Natural killer cell treated with Interleukin-12 subunit alpha and Interleukin-12 subunit beta and Interleukin-15 and Interleukin-18, amount 100 ng/mL, for 72 hours (primary cell): ENCODE data around the gene SEMA3B. TPM values are rescaled to one million over a fixed set of nuclear protein-coding genes. Genes with fewer than 3 reads are reported as not detected.

Source experiments
- ATAC-seq, 2 donors: fragments of 150-1000 bp; cut with Tn5 transposase in 1 of 2; sonication (Bioruptor Pico), chemical (Tn5 transposase) in 1 of 2; 2 replicates each; pipeline ENCODE4 v1.10.0; 2021
- DNase-seq: peaks from one replicate; pipeline ENCODE4 v3.0.0; 2022; ENCODE audit warnings: low spot score
- H3K27ac Mint-ChIP-seq, 2 donors: 1 replicate in 1 of 2; 2 replicates in 1 of 2; pipeline ENCODE4 v1.8.0; 2022; ENCODE audit warnings: mixed read lengths in 2 of 2, mild to moderate bottlenecking in 1 of 2, moderate library complexity in 1 of 2
- H3K27me3 Mint-ChIP-seq, 2 donors: 1 replicate in 1 of 2; 2 replicates in 1 of 2; pipeline ENCODE4 v1.8.0; 2022; ENCODE audit warnings: mixed read lengths in 2 of 2
- H3K36me3 Mint-ChIP-seq: one replicate; pipeline ENCODE4 v1.8.0; 2022; ENCODE audit warnings: mixed read lengths
- H3K4me1 Mint-ChIP-seq, 2 donors: 1 replicate in 1 of 2; 2 replicates in 1 of 2; pipeline ENCODE4 v1.8.0; 2022; ENCODE audit warnings: low read depth in 2 of 2, mixed read lengths in 2 of 2, mild to moderate bottlenecking in 1 of 2
- H3K4me3 Mint-ChIP-seq: one replicate; pipeline ENCODE4 v1.8.0; 2022; ENCODE audit warnings: mixed read lengths
- H3K9me3 Mint-ChIP-seq: 2 replicates; pipeline ENCODE4 v1.8.0; 2022; ENCODE audit warnings: mixed read lengths
- total RNA-seq, 2 donors: library from RNA; stranded (reverse); gene quantifications; one replicate each; pipeline ENCODE4 v1.2.3, GENCODE V29; 2022

The SEMA3B gene
- total RNA-seq, 2 donors from 2014 or later, result 0.89 to 1.2 TPM

DNA sequence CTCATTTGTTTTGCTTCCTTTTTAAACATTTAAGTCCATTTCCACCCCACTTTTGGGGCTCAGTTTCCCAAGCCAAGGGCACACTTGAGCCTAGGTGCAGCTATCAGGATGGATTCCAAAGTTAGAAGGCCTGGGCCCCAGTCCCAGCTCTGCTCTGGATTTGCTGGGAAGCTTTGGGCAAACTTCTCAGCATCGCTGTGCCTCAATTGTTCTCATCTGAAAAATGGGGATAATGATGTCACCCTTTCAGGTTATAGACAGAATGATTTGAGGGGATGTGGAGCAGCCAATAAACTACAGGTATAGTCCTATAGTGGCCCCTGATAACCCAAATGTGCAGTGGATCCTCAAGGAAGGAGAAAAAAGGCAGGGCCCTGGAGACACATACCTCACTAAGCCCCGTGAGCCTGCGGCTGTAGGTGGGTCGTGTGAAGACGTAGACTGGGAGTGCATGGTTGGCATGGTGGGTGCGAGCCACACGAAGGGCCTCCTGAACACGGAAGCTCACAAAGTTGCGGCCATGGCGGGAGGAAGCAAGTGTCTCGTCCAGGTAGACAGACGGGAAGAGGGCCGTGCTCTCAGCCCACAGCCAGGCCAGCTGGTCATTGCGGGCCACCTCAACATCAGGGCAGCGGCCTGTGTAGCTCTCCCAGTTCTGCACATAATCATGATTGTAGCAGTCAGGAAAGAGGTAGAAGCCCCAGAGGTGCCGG lies 50.4 kb downstream of the SEMA3B start:
- H3K36me3 Mint-ChIP-seq, result no peaks in the 10 kb centered on the region
- ATAC-seq, result no peak
- peak overlapping the region; percentile 79 for H3K4me3 Mint-ChIP-seq
- peak; percentile 53 for DNase-seq
- peak overlapping the region in 1 of 2 donors; percentile 31 for H3K27ac Mint-ChIP-seq
- no peaks in the 10 kb centered on the region for H3K9me3 Mint-ChIP-seq
- H3K27me3 Mint-ChIP-seq, result no peaks in the 10 kb centered on the region
- peaks cover 22 to 34% of the 10 kb centered on the region in 2 donors for H3K4me1 Mint-ChIP-seq

DNA sequence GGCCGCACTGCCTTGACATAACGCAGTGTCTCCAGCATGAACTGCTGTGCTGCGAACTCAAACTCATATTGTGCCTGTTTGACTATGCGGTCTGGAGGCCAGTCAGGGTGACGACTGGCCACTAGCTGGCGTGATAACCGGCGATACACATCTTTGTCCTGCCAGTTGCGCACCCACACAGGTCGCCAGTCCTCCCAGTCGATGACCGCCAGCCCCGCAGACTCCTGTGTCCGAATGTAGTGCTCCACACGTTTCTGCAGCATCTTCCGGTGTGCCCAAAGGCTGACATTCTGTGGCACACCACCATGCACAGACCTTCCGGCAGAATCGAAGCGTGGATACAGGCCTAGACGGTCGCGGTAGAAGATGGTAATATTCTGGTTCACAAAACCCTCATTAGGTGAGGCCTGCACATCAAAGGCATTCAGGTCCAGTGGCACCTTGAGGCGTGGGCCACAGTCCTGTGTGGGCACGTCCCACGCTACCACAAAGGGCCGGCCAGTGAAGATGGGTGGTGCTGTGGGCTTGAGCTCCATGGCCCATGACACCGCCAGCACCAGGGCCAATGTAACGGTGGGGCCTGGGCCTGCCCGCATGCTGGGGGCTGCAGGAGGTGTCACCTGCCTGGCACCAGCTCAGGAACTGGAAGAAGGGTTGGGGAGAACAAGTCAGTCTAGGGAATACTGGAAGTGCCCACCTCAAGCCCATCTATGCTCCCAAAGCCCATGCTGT lies 51.1 kb downstream of the SEMA3B start:
- H3K4me1 Mint-ChIP-seq, result peaks cover 22 to 41% of the 10 kb centered on the region in 2 donors
- H3K27me3 Mint-ChIP-seq, result no peaks in the 10 kb centered on the region
- H3K4me3 Mint-ChIP-seq, result peak overlapping the region; percentile 79
- no peaks in the 10 kb centered on the region for H3K36me3 Mint-ChIP-seq
- no peaks in the 10 kb centered on the region for H3K9me3 Mint-ChIP-seq
- peak; percentile 52 for DNase-seq
- peak overlapping the region; percentile 50 to 87 for H3K27ac Mint-ChIP-seq
- no peak for ATAC-seq

DNA sequence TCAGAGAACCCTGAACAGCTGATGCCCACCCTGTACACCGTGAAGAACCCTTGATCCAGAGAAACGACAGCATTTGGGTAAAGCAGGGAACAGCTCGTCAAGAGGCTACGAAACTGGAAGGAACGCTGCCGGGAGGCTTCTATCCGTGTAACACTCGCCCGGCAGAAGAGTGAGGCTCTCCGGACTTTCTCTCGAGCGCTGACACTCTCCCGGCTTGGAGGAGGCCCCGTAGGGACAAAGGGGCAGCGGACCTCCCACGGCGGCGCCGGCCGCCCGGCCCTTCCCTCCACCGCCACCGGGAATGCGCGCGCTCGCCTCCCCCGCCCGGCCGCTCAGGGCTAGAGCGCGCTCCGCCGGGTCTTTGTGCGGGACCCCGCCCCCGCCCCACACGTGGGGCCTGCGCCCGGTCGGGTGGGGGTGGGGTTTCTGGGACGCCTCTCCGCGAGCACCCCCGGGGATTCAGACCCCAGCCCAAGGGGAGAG lies 51.9 kb downstream of the SEMA3B start:
- Mint-ChIP-seq H3K27me3 (no peaks in the 10 kb centered on the region), H3K9me3 (no peaks in the 10 kb centered on the region), H3K27ac (peak overlapping the region; percentile 84 to 87), H3K36me3 (no peaks in the 10 kb centered on the region), H3K4me3 (peak overlapping the region; percentile 79), H3K4me1 (peaks cover 22 to 37% of the 10 kb centered on the region in 2 donors)
- peak; percentile 80 for DNase-seq
- ATAC-seq, result peak; percentile 75 to 83

- no peaks in the 10 kb centered on the region for H3K36me3 Mint-ChIP-seq
- H3K4me1 Mint-ChIP-seq, result peaks cover 18 to 34% of the 10 kb centered on the region in 2 donors
- no peaks in the 10 kb centered on the region for H3K9me3 Mint-ChIP-seq
- peak overlapping the region; percentile 84 to 90 for H3K27ac Mint-ChIP-seq
- H3K4me3 Mint-ChIP-seq, result peak overlapping the region; percentile 75
- ATAC-seq (peak; percentile 90 to 92), DNase-seq (peak; percentile 91)
- H3K27me3 Mint-ChIP-seq, result no peaks in the 10 kb centered on the region
These were observed 52.6 kb downstream of the SEMA3B start for GRCh38 chr3:50321336-50322114.

- ATAC-seq (no peak), DNase-seq (no peak)
- Mint-ChIP-seq H3K9me3 (no peaks in the 10 kb centered on the region), H3K36me3 (no peaks in the 10 kb centered on the region), H3K4me3 (no peak overlapping the region), H3K27me3 (no peaks in the 10 kb centered on the region), H3K4me1 (peaks cover 15 to 33% of the 10 kb centered on the region in 2 donors), H3K27ac (no peak overlapping the region)
These were observed 53.1 kb downstream of the SEMA3B start for GRCh38 chr3:50322115-50322385.

DNA sequence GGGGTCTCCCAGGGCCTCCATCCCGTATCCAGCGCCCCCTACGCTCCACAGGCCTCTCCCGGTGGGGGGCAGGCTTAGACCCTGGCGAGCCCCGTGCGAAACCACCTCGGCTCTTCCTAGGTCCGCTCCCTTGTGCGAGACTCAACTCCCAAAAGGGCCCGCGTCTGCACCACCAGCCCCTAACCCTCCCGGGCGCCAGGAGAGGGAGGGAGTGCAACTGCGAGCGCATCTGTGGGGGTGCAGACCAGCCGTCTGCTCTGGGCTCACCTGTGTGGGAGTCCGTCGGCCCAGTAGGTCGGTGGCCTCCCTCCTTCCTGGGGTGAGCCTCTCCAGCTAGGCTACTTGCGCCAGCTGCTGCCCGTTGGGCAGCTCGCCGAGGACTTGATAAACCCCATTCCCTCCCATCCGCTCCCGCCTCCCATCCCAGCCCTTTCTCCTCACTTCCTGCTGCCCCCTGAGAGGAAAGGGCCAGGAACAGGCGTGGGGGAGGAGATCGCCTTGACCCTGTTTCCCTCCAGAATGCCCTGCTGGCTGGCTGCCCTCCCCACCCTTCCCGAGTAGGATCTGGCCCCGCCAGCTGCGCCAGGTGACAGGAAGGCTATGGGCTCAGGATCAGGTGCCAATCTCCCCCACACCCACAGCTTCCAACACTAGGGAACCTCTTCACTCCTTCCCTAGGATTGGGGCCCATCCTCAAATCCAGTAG lies 53.6 kb downstream of the SEMA3B start, which contains the start of gene HYAL2:
HYAL2 (minus strand) TSS at position 360 of the 706 bp plus-strand sequence. CDS start 2,256 bp downstream, outside the sequence.
- H3K27me3 Mint-ChIP-seq, result no peaks in the 10 kb centered on the region
- H3K9me3 Mint-ChIP-seq, result no peaks in the 10 kb centered on the region
- peak within 1 kb of the TSS; percentile 84 to 90 for H3K27ac Mint-ChIP-seq
- no peaks in the 10 kb centered on the region for H3K36me3 Mint-ChIP-seq
- peaks cover 15 to 33% of the 10 kb centered on the region in 2 donors for H3K4me1 Mint-ChIP-seq
- H3K4me3 Mint-ChIP-seq, result peak within 1 kb of the TSS; percentile 75
- ATAC-seq (no peak), DNase-seq (no peak)

- H3K27ac Mint-ChIP-seq, result peak overlapping the region in 1 of 2 donors; percentile 63
- DNase-seq, result no peak
- no peaks in the 10 kb centered on the region for H3K9me3 Mint-ChIP-seq
- H3K36me3 Mint-ChIP-seq, result no peaks in the 10 kb centered on the region
- no peaks in the 10 kb centered on the region for H3K27me3 Mint-ChIP-seq
- H3K4me1 Mint-ChIP-seq, result peaks cover 15 to 36% of the 10 kb centered on the region in 2 donors
- ATAC-seq, result no peak
- peak overlapping the region; percentile 27 for H3K4me3 Mint-ChIP-seq
These were observed 54.2 kb downstream of the SEMA3B start for GRCh38 chr3:50323092-50323600.

- peak overlapping the region in 1 of 2 donors; percentile 63 for H3K27ac Mint-ChIP-seq
These were observed 54.8 kb downstream of the SEMA3B start for GRCh38 chr3:50323614-50324199.

GRCh38 chr3:50324351-50325112 lies 55.6 kb downstream of the SEMA3B start:
- Mint-ChIP-seq H3K36me3 (no peaks in the 10 kb centered on the region), H3K9me3 (no peaks in the 10 kb centered on the region), H3K4me1 (peaks cover 9 to 30% of the 10 kb centered on the region in 2 donors), H3K4me3 (no peak overlapping the region), H3K27me3 (no peaks in the 10 kb centered on the region), H3K27ac (no peak overlapping the region)
- ATAC-seq, result no peak
- peak; percentile 62 for DNase-seq

More at GRCh38 chr3:50323614-50324199, 54.8 kb downstream of the SEMA3B start:
- H3K36me3 Mint-ChIP-seq, result no peaks in the 10 kb centered on the region
- DNase-seq, result peak; percentile 37
- no peaks in the 10 kb centered on the region for H3K9me3 Mint-ChIP-seq
- H3K4me3 Mint-ChIP-seq, result no peak overlapping the region
- H3K27me3 Mint-ChIP-seq, result no peaks in the 10 kb centered on the region
- peaks cover 15 to 37% of the 10 kb centered on the region in 2 donors for H3K4me1 Mint-ChIP-seq
- no peak for ATAC-seq

GRCh38 chr3:50325113-50325480 lies 56.1 kb downstream of the SEMA3B start:
- Mint-ChIP-seq H3K36me3 (no peaks in the 10 kb centered on the region), H3K27ac (no peak overlapping the region), H3K4me3 (no peak overlapping the region), H3K4me1 (peaks cover 6 to 27% of the 10 kb centered on the region in 2 donors), H3K9me3 (no peaks in the 10 kb centered on the region), H3K27me3 (no peaks in the 10 kb centered on the region)
- ATAC-seq (no peak), DNase-seq (no peak)

GRCh38 chr3:50325497-50326181 lies 56.7 kb downstream of the SEMA3B start:
- no peaks in the 10 kb centered on the region for H3K27me3 Mint-ChIP-seq
- H3K4me1 Mint-ChIP-seq, result peaks cover under 1 to 21% of the 10 kb centered on the region in 2 donors
- H3K27ac Mint-ChIP-seq, result no peak overlapping the region
- ATAC-seq (no peak), DNase-seq (no peak)
- H3K9me3 Mint-ChIP-seq, result no peaks in the 10 kb centered on the region
- no peak overlapping the region for H3K4me3 Mint-ChIP-seq
- H3K36me3 Mint-ChIP-seq, result no peaks in the 10 kb centered on the region

GRCh38 chr3:50326182-50326541 lies 57.2 kb downstream of the SEMA3B start:
- Mint-ChIP-seq H3K27ac (peak overlapping the region in 1 of 2 donors; percentile 89), H3K4me1 (peaks cover 0 to 20% of the 10 kb centered on the region in 2 donors), H3K9me3 (no peaks in the 10 kb centered on the region), H3K27me3 (no peaks in the 10 kb centered on the region), H3K4me3 (no peak overlapping the region), H3K36me3 (no peaks in the 10 kb centered on the region)
- ATAC-seq, result no peak
- DNase-seq, result no peak
